Immature natural killer cell (primary cell): ENCODE measurements around the gene MYRFL. TPM values are rescaled to one million over a fixed set of nuclear protein-coding genes. Genes with fewer than 3 reads are reported as not detected.
"Not testable (repeated sequence)": the region's sequence is repeated elsewhere in the genome, so short reads cannot be mapped to it uniquely, and the experiment has no call there.

ENCODE experiments used
- DNase-seq, 3 donors: peaks; one replicate each; pipeline ENCODE4 v3.0.0; 2022; ENCODE audit warnings: mixed read lengths in 1 of 3
- H3K27ac Mint-ChIP-seq, 6 donors: one replicate each; pipeline ENCODE4 v1.8.0; 2020; ENCODE audit warnings: mixed read lengths in 6 of 6, mild to moderate bottlenecking in 5 of 6, inconsistent platforms in 4 of 6, moderate library complexity in 3 of 6
- H3K27me3 Mint-ChIP-seq, 3 donors: one replicate each; pipeline ENCODE4 v1.8.0; 2020 to 2021; ENCODE audit warnings: low read depth in 3 of 3, mild to moderate bottlenecking in 3 of 3, mixed read lengths in 3 of 3, moderate library complexity in 3 of 3, inconsistent platforms in 1 of 3
- H3K36me3 Mint-ChIP-seq, 3 donors: one replicate each; pipeline ENCODE4 v1.8.0; 2020; ENCODE audit warnings: mixed read lengths in 3 of 3, inconsistent platforms in 2 of 3, mild to moderate bottlenecking in 2 of 3
- H3K4me1 Mint-ChIP-seq, 2 donors: one replicate each; pipeline ENCODE4 v1.8.0; 2020; ENCODE audit warnings: inconsistent platforms in 2 of 2, mild to moderate bottlenecking in 2 of 2, mixed read lengths in 2 of 2, moderate library complexity in 1 of 2
- H3K4me3 Mint-ChIP-seq, 5 donors: one replicate each; pipeline ENCODE4 v1.8.0; 2020; ENCODE audit warnings: mild to moderate bottlenecking in 5 of 5, mixed read lengths in 5 of 5, inconsistent platforms in 3 of 5, moderate library complexity in 3 of 5
- H3K9me3 Mint-ChIP-seq, 6 donors: one replicate each; pipeline ENCODE4 v1.8.0; 2020; ENCODE audit warnings: mild to moderate bottlenecking in 6 of 6, mixed read lengths in 6 of 6, inconsistent platforms in 4 of 6, moderate library complexity in 3 of 6
- polyA plus RNA-seq, 3 donors: library from polyadenylated mRNA; unstranded; fragments of 300-500 nt; fragmentation: Illumina TruSeq; gene quantifications; one replicate each; pipeline ENCODE4 v1.2.3, GENCODE V29; 2021

MYRFL gene
- polyA plus RNA-seq = not detected

DNA sequence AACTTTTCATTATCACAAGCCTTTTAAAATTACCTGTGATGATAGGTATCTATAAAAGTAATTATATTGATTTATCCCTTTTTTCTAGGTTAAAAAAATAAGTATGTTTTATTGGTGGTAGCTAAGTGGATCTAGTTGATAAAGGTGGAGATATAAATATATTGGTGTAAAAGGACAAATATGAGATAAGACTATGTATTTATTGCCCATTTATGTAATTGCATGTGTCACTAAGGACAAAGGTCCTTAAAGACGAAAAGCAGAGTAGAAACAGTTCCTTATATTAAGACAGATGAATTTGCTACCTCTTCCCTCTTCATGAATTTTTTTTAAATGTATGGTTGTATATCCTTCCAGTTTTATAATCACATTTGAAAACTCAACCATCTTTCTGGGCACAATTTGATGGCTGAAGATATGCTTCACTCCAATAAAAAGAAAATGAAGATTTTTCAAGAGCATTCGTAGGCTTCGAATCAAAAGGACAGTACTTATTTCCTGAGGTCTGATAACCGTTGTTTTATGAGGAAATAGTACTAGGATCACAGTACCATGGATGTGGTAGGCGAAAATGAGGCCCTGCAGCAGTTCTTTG is at the start of gene MYRFL:
Gene MYRFL (plus strand): TSS at position 262 of the 595 bp plus-strand sequence. CDS start 291 bp downstream, at position 553.
- Mint-ChIP-seq H3K36me3 (no peaks in the 10 kb centered on the region), H3K4me1 (no peaks in the 10 kb centered on the region), H3K27ac (no peak within 1 kb of the TSS), H3K4me3 (no peak within 1 kb of the TSS), H3K27me3 (peaks cover 1 to 10% (median 2%) of the 10 kb centered on the region in 3 donors), H3K9me3 (no peaks in the 10 kb centered on the region)
- DNase-seq = no peak

GRCh38 chr12:69779928-69780327 is 45.1 kb upstream of the MYRFL start:
- DNase-seq = no peak
- Mint-ChIP-seq H3K4me3 (no peak overlapping the region), H3K9me3 (peaks cover 0 to 18% (median 11%) of the 10 kb centered on the region in 6 donors), H3K27me3 (no peaks in the 10 kb centered on the region), H3K4me1 (no peaks in the 10 kb centered on the region), H3K36me3 (peaks cover 22 to 34% (median 27%) of the 10 kb centered on the region in 3 donors), H3K27ac (no peak overlapping the region)

DNA sequence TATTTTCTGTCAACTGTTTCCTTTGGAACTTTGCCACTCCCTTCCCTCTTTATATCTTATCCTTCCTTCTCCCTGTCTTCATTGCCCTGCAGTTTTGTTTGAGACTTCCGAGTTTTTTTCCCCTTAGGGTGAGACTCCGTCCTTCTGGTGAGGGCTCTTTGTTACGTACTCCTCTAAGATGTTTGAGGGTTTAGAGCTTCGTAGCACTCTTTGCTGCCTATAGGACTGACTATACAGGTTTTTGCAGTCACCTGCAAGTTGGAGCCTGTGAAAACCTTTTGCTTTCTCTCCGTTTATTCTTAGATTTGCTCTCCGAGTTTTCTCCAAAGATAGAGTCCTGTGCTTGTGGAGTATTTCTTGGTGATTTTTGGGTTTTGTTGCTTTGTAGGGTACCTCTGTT is 41.7 kb upstream of the MYRFL start:
- peaks cover 25 to 60% (median 45%) of the 10 kb centered on the region in 3 donors for H3K36me3 Mint-ChIP-seq
- H3K4me3 Mint-ChIP-seq = no peak overlapping the region
- H3K27me3 Mint-ChIP-seq = no peaks in the 10 kb centered on the region
- no peak overlapping the region for H3K27ac Mint-ChIP-seq
- H3K9me3 Mint-ChIP-seq = peaks cover 0 to 18% (median 11%) of the 10 kb centered on the region in 6 donors
- H3K4me1 Mint-ChIP-seq = no peaks in the 10 kb centered on the region
- no peak for DNase-seq

- Mint-ChIP-seq H3K27ac (no peak overlapping the region), H3K27me3 (no peaks in the 10 kb centered on the region), H3K36me3 (peaks cover 22 to 50% (median 43%) of the 10 kb centered on the region in 3 donors), H3K9me3 (peaks cover 13 to 34% (median 23%) of the 10 kb centered on the region in 6 donors), H3K4me1 (no peaks in the 10 kb centered on the region), H3K4me3 (no peak overlapping the region)
- no peak for DNase-seq
Observed at GRCh38 chr12:69789351-69789750, 35.7 kb upstream of the MYRFL start.

DNA sequence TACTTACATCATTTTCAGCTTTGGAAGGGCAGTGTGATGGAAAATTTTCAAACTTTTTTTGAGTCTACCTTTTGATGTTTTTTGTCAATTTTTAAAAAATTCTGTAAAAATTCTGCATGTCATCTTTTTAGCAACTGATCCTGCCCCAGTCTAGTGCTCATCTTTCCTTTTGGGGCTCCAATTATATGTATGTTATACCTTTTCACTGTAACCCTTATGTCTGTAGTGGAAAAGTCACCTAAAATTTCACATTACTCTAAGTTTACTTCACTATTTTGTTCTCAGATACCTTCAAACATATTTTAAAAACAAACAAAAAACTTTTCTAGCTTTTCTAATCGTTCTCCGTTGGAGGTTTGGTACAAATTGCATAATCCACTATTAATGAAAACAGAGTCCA is 32.5 kb upstream of the MYRFL start:
- peaks cover 33 to 57% (median 38%) of the 10 kb centered on the region in 3 donors for H3K36me3 Mint-ChIP-seq
- peaks cover 13 to 34% (median 23%) of the 10 kb centered on the region in 6 donors for H3K9me3 Mint-ChIP-seq
- no peak for DNase-seq

GRCh38 chr12:69807101-69807897 is 17.7 kb upstream of the MYRFL start:
- DNase-seq, H3K4me3 Mint-ChIP-seq, H3K27me3 Mint-ChIP-seq, H3K4me1 Mint-ChIP-seq, H3K27ac Mint-ChIP-seq: not testable (repeated sequence)
- H3K9me3 Mint-ChIP-seq = peaks cover 13 to 32% (median 15%) of the 10 kb centered on the region in 6 donors
- H3K36me3 Mint-ChIP-seq = peaks cover 13 to 34% (median 29%) of the 10 kb centered on the region in 3 donors

More for the DNA sequence above, 32.5 kb upstream of the MYRFL start:
- Mint-ChIP-seq H3K4me3 (no peak overlapping the region), H3K27ac (no peak overlapping the region), H3K4me1 (no peaks in the 10 kb centered on the region), H3K27me3 (no peaks in the 10 kb centered on the region)

- H3K36me3 Mint-ChIP-seq = peaks cover 13 to 30% (median 27%) of the 10 kb centered on the region in 3 donors
Observed at GRCh38 chr12:69810870-69811498, 14.0 kb upstream of the MYRFL start.

DNA sequence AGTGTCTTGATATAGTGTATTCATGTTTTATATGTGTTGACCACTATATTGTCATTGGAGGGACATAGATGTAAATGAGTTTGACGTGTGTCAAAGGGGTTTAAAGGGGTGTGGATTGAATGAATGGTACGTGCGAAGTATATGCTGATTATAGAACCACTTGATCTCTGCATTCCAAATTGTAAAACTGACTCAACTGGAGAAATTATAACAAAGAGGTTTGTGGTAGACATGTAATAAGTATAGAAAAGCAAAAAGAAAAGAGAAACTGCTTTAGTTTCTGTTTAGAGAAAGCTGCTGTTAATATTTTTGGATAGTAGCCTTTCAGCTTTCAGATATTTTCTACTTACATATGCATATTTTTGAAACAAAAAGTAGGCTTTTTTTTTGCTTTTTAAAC is 8.9 kb upstream of the MYRFL start:
- no peak overlapping the region for H3K27ac Mint-ChIP-seq
- H3K36me3 Mint-ChIP-seq = peaks cover 0 to 14% (median 0%) of the 10 kb centered on the region in 3 donors
- DNase-seq = no peak
- H3K9me3 Mint-ChIP-seq = peaks cover 0 to 2% (median 0%) of the 10 kb centered on the region in 6 donors
- H3K4me1 Mint-ChIP-seq = no peaks in the 10 kb centered on the region
- H3K4me3 Mint-ChIP-seq = no peak overlapping the region
- peaks cover 0 to 4% (median 0%) of the 10 kb centered on the region in 3 donors for H3K27me3 Mint-ChIP-seq

More at GRCh38 chr12:69810870-69811498, 14.0 kb upstream of the MYRFL start:
- Mint-ChIP-seq H3K9me3 (peaks cover 11 to 32% (median 14%) of the 10 kb centered on the region in 6 donors), H3K27ac (no peak overlapping the region), H3K27me3 (peaks cover 0 to 2% (median 0%) of the 10 kb centered on the region in 3 donors), H3K4me1 (no peaks in the 10 kb centered on the region), H3K4me3 (no peak overlapping the region)
- DNase-seq = no peak

- no peak overlapping the region for H3K4me3 Mint-ChIP-seq
- no peak for DNase-seq
- H3K27me3 Mint-ChIP-seq = peaks cover 0 to 11% (median 2%) of the 10 kb centered on the region in 3 donors
- no peaks in the 10 kb centered on the region for H3K4me1 Mint-ChIP-seq
- H3K36me3 Mint-ChIP-seq = peaks cover 0 to 4% (median 0%) of the 10 kb centered on the region in 3 donors
- peaks cover 0 to 2% (median 0%) of the 10 kb centered on the region in 6 donors for H3K9me3 Mint-ChIP-seq
- no peak overlapping the region for H3K27ac Mint-ChIP-seq
Observed at GRCh38 chr12:69821032-69821455, 4.0 kb upstream of the MYRFL start.

DNA sequence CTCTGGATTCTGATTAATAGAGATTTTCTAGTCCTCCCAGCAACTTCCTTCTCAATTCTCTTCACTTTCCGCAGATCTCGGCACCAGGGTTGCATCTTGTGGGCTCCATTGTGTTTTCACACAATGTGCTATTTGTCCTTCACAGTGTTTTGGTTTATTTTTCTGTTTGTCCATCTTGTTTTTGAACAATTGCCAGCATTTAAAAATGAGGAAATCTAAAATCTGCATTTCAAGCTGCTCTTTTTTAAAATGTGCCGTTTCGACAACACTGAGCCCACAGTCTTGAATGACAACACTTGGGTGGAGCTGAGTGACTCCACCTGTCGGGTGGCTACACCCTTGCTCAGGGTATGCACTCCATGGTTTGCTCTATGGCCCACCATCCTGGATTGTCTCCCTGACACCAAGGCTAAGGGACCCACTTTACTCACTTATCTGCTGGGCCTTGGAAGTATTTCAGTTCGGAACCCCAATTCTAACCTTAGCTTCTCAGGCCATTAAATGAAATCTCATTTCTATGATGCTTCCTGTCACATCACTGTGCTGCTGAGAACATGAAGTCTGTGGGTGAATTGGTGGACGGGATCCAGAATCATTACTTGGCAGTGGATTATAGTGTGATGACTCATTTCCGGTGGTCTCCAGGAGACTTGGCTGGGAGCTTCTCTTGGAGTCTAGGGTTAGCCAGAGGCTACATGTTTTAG is 3.4 kb upstream of the MYRFL start:
- peaks cover 0 to 4% (median 0%) of the 10 kb centered on the region in 3 donors for H3K36me3 Mint-ChIP-seq
- DNase-seq = no peak
- peaks cover 0 to 11% (median 2%) of the 10 kb centered on the region in 3 donors for H3K27me3 Mint-ChIP-seq
- H3K9me3 Mint-ChIP-seq = peaks cover 0 to 2% (median 0%) of the 10 kb centered on the region in 6 donors
- H3K4me1 Mint-ChIP-seq = no peaks in the 10 kb centered on the region
- H3K27ac Mint-ChIP-seq = no peak overlapping the region
- H3K4me3 Mint-ChIP-seq = no peak overlapping the region

GRCh38 chr12:69822201-69822860 is 2.7 kb upstream of the MYRFL start:
- H3K27ac Mint-ChIP-seq = no peak overlapping the region
- no peak for DNase-seq
- peaks cover 0 to 4% (median 0%) of the 10 kb centered on the region in 3 donors for H3K36me3 Mint-ChIP-seq
- H3K4me1 Mint-ChIP-seq = no peaks in the 10 kb centered on the region
- peaks cover 0 to 11% (median 2%) of the 10 kb centered on the region in 3 donors for H3K27me3 Mint-ChIP-seq
- H3K9me3 Mint-ChIP-seq = peaks cover 0 to 2% (median 0%) of the 10 kb centered on the region in 6 donors
- no peak overlapping the region for H3K4me3 Mint-ChIP-seq

DNA sequence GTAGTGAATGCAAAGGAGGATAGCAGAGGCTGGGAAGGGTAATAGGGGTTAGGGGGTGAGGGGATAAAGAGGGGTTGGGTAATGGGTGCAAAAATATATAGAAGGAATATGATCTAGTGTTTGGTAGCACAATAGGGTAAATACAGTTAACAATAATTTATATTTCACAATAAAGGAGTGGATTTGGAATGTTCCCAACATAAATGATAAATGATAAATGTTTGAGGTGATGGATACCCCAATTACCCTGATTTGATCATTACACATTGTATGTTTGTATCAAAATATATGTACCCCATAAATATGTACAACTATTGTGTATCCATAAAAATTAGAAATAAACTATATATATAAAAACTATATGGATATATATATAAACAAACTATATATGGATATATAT is 999 bp upstream of the MYRFL start:
- Mint-ChIP-seq H3K4me1 (no peaks in the 10 kb centered on the region), H3K27me3 (peaks cover 0 to 11% (median 2%) of the 10 kb centered on the region in 3 donors), H3K36me3 (no peaks in the 10 kb centered on the region), H3K9me3 (peaks cover 0 to 2% (median 0%) of the 10 kb centered on the region in 6 donors), H3K4me3 (no peak overlapping the region), H3K27ac (no peak overlapping the region)
- no peak for DNase-seq

- H3K9me3 Mint-ChIP-seq = no peaks in the 10 kb centered on the region
- no peak overlapping the region for H3K27ac Mint-ChIP-seq
- no peaks in the 10 kb centered on the region for H3K4me1 Mint-ChIP-seq
- no peaks in the 10 kb centered on the region for H3K36me3 Mint-ChIP-seq
- H3K4me3 Mint-ChIP-seq = no peak overlapping the region
- peaks cover 2 to 7% (median 3%) of the 10 kb centered on the region in 3 donors for H3K27me3 Mint-ChIP-seq
- DNase-seq = no peak
Observed at GRCh38 chr12:69828897-69829296, 3.9 kb downstream of the MYRFL start.
